ENCODE results near the gene NDUFB2.
"Not testable (repeated sequence)": the region's sequence is repeated elsewhere in the genome, so short reads cannot be mapped to it uniquely, and the experiment has no call there.

Gene NDUFB2

GRCh38 chr7:140694592-140694991 lies 1.9 kb upstream of the NDUFB2 start:
- DNase-seq, result no peak

GRCh38 chr7:140695381-140695780 lies 1.1 kb upstream of the NDUFB2 start:
- DNase-seq, result no peak

GRCh38 chr7:140696024-140696679 lies 356 bp upstream of the NDUFB2 start:
- DNase-seq, result peak; percentile 87

GRCh38 chr7:140697447-140698143 lies 1.1 kb downstream of the NDUFB2 start:
- no peak for DNase-seq

GRCh38 chr7:140698477-140698876 lies 2.0 kb downstream of the NDUFB2 start:
- no peak for DNase-seq

- no peak for DNase-seq
These were observed 6.3 kb downstream of the NDUFB2 start for GRCh38 chr7:140702774-140703173.

- no peak for DNase-seq
These were observed 7.7 kb downstream of the NDUFB2 start for GRCh38 chr7:140704205-140704604.

- no peak for DNase-seq
These were observed 10.6 kb downstream of the NDUFB2 start for GRCh38 chr7:140707132-140707531.

GRCh38 chr7:140708764-140709163 lies 12.3 kb downstream of the NDUFB2 start:
- not testable (repeated sequence) for DNase-seq

- DNase-seq, result not testable (repeated sequence)
These were observed 15.9 kb downstream of the NDUFB2 start for GRCh38 chr7:140712392-140712791.

- DNase-seq, result no peak
These were observed 18.0 kb downstream of the NDUFB2 start for GRCh38 chr7:140714331-140715040.

- no peak for DNase-seq
These were observed 23.2 kb downstream of the NDUFB2 start for GRCh38 chr7:140719721-140720120.

GRCh38 chr7:140722254-140722653 lies 25.7 kb downstream of the NDUFB2 start:
- no peak for DNase-seq

- DNase-seq, result no peak
These were observed 26.5 kb downstream of the NDUFB2 start for GRCh38 chr7:140723006-140723405.

GRCh38 chr7:140723574-140723973 lies 27.1 kb downstream of the NDUFB2 start:
- DNase-seq, result no peak

- no peak for DNase-seq
These were observed 28.2 kb downstream of the NDUFB2 start for GRCh38 chr7:140724706-140725105.

GRCh38 chr7:140726281-140726680 lies 29.8 kb downstream of the NDUFB2 start:
- DNase-seq, result no peak

GRCh38 chr7:140732416-140732815 lies 35.9 kb downstream of the NDUFB2 start:
- DNase-seq, result no peak

- no peak for DNase-seq
These were observed 37.6 kb downstream of the NDUFB2 start for GRCh38 chr7:140734096-140734495.

GRCh38 chr7:140734729-140735128 lies 38.2 kb downstream of the NDUFB2 start:
- no peak for DNase-seq

GRCh38 chr7:140738280-140738679 lies 41.8 kb downstream of the NDUFB2 start:
- no peak for DNase-seq

GRCh38 chr7:140743255-140743654 lies 46.7 kb downstream of the NDUFB2 start:
- not testable (repeated sequence) for DNase-seq

GRCh38 chr7:140744005-140744404 lies 47.5 kb downstream of the NDUFB2 start:
- no peak for DNase-seq
